Thyroid gland (tissue), 4 donors: ENCODE measurements around the gene UTY.

Experiments used
- POLR2A ChIP-seq, 2 donors: fragments of 450-650 bp; IDR thresholded peaks; one replicate each; pipeline ENCODE4 v1.6.1; 2017; ENCODE audit warnings: antibody characterized with exemption in 2 of 2, mild to moderate bottlenecking in 2 of 2, moderate library complexity in 1 of 2
- TF ChIP-seq, protein P1 (sequence below), 6 experiments: fragments of 200-600 bp in 3 of 6; fragments of 450-650 bp in 3 of 6; sonication (generic) in 3 of 6; IDR thresholded peaks; one replicate each; pipeline ENCODE4 v1.5.1; 2016 to 2019; ENCODE audit warnings: antibody characterized with exemption in 6 of 6, mild to moderate bottlenecking in 2 of 6, inconsistent platforms in 1 of 6, moderate library complexity in 1 of 6

DNA sequence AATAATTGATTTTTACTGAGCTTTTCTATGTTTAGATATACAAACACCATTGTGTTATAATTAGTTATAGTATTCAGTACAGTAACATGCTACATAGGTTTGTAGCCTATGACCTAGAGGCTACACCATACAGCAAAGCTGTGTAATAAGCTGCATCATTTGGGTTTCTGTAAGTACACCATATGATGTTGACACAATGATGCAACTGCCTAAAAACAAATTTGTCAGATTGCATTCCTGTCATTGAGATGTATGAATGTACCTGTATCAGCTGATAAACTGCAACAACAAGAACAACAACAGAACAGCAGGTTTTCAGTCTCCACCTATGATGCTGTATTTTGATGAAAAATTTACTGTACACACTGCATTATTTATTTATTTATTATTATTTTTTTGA, 64.3 kb downstream of the UTY start:
- TF ChIP-seq, protein P1, sequence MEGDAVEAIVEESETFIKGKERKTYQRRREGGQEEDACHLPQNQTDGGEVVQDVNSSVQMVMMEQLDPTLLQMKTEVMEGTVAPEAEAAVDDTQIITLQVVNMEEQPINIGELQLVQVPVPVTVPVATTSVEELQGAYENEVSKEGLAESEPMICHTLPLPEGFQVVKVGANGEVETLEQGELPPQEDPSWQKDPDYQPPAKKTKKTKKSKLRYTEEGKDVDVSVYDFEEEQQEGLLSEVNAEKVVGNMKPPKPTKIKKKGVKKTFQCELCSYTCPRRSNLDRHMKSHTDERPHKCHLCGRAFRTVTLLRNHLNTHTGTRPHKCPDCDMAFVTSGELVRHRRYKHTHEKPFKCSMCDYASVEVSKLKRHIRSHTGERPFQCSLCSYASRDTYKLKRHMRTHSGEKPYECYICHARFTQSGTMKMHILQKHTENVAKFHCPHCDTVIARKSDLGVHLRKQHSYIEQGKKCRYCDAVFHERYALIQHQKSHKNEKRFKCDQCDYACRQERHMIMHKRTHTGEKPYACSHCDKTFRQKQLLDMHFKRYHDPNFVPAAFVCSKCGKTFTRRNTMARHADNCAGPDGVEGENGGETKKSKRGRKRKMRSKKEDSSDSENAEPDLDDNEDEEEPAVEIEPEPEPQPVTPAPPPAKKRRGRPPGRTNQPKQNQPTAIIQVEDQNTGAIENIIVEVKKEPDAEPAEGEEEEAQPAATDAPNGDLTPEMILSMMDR (IDR thresholded peaks at IDR 0.05), result no peak
- no peak for TF ChIP-seq POLR2A (IDR thresholded peaks at IDR 0.05)
